ENCODE data around the gene EIF4B.

GRCh38 chr12:53036802-53037201 is 30.5 kb downstream of the EIF4B start:
- no peak for TF ChIP-seq CTCF (IDR thresholded peaks at IDR 0.05 in 2 of 3, conservative IDR thresholded peaks at IDR 0.05 in 1 of 3; ENCODE audit: borderline replicate concordance in 1 of 3, insufficient read depth in 1 of 3, low read depth in 2 of 3, low read length in 2 of 3)
- TF ChIP-seq YY1 (IDR thresholded peaks at IDR 0.05; ENCODE audit: extremely low read depth, insufficient replicate concordance, low read depth, low read length), result no peak
- TF ChIP-seq FOSL1 (IDR thresholded peaks at IDR 0.05; ENCODE audit: low read depth), result no peak
- no peak for TF ChIP-seq RAD21 (IDR thresholded peaks at IDR 0.05; ENCODE audit: low read depth)

Data from HCT116 (cell line).